HEK293 (cell line): Measurements from ENCODE around the gene SOCS4.
"Not testable (repeated sequence)": the region's sequence is repeated elsewhere in the genome, so short reads cannot be mapped to it uniquely, and the experiment has no call there.

Source experiments
- HOXD13 ChIP-seq: sonication (generic); formaldehyde crosslinking; IDR thresholded peaks from 2 replicates; pipeline ENCODE4 v1.8.0; 2022; ENCODE audit warnings: missing genetic modification reagents, borderline replicate concordance
- MYNN ChIP-seq: fragments of 450-650 bp; formaldehyde crosslinking; IDR thresholded peaks from 2 replicates; pipeline ENCODE4 v1.5.1; 2016; ENCODE audit warnings: missing biosample characterization, missing genetic modification characterization, borderline replicate concordance
- TRIM28 ChIP-seq: IDR thresholded peaks from 2 replicates; pipeline ENCODE4 v1.6.1; 2011; ENCODE audit warnings: low read length, control low read depth, borderline replicate concordance
- ZBTB7A ChIP-seq: fragments of 450-650 bp; formaldehyde crosslinking; IDR thresholded peaks from 2 replicates; pipeline ENCODE4 v1.5.1; 2016; ENCODE audit warnings: low read depth, missing biosample characterization, missing genetic modification characterization
- ZNF274 ChIP-seq, 2 experiments: fragments of 200-500 bp in 1 of 2; fragments of 450-650 bp in 1 of 2; sonication (Bioruptor generic) in 1 of 2; formaldehyde crosslinking in 1 of 2; IDR thresholded peaks; 2 replicates each; pipeline versions ENCODE4 v1.5.1 to v1.6.1; 2014 to 2016; ENCODE audit warnings: borderline replicate concordance in 1 of 2, inconsistent platforms in 1 of 2, low read length in 1 of 2, missing biosample characterization in 1 of 2, missing genetic modification characterization in 1 of 2
- ZNF510 ChIP-seq: fragments of 450-650 bp; formaldehyde crosslinking; IDR thresholded peaks from 2 replicates; pipeline ENCODE4 v1.5.1; 2018; ENCODE audit warnings: mild to moderate bottlenecking, missing genetic modification characterization, missing biosample characterization; ENCODE audit not compliant: insufficient replicate concordance
- ZNF785 ChIP-seq: fragments of 450-650 bp; formaldehyde crosslinking; IDR thresholded peaks from 2 replicates; pipeline ENCODE4 v1.5.1; 2016; ENCODE audit warnings: missing biosample characterization, missing genetic modification characterization
- TF ChIP-seq, protein P1 (sequence below): fragments of 450-650 bp; formaldehyde crosslinking; IDR thresholded peaks from 2 replicates; pipeline ENCODE4 v1.5.1; 2016; ENCODE audit warnings: missing biosample characterization, missing genetic modification characterization
- TF ChIP-seq, protein P2 (sequence below): sonication (generic); formaldehyde crosslinking; IDR thresholded peaks from 2 replicates; pipeline ENCODE4 v1.8.1; 2022; ENCODE audit warnings: mild to moderate bottlenecking, moderate library complexity, missing genetic modification reagents
- TF ChIP-seq, protein P3 (sequence below): fragments of 450-650 bp; formaldehyde crosslinking; IDR thresholded peaks from 2 replicates; pipeline ENCODE4 v1.5.1; 2016; ENCODE audit warnings: missing biosample characterization, missing genetic modification characterization
- TF ChIP-seq, protein P4 (sequence below): fragments of 450-650 bp; formaldehyde crosslinking; IDR thresholded peaks from 2 replicates; pipeline ENCODE4 v1.5.1; 2017; ENCODE audit warnings: missing biosample characterization, missing genetic modification characterization
- TF ChIP-seq, protein P5 (sequence below): fragments of 450-650 bp; formaldehyde crosslinking; IDR thresholded peaks from 2 replicates; pipeline ENCODE4 v1.5.1; 2016; ENCODE audit warnings: missing biosample characterization, missing genetic modification characterization, low read depth
- TF ChIP-seq, protein P6 (sequence below): fragments of 450-650 bp; formaldehyde crosslinking; IDR thresholded peaks from 2 replicates; pipeline ENCODE4 v1.5.1; 2016; ENCODE audit warnings: missing biosample characterization, missing genetic modification characterization

DNA sequence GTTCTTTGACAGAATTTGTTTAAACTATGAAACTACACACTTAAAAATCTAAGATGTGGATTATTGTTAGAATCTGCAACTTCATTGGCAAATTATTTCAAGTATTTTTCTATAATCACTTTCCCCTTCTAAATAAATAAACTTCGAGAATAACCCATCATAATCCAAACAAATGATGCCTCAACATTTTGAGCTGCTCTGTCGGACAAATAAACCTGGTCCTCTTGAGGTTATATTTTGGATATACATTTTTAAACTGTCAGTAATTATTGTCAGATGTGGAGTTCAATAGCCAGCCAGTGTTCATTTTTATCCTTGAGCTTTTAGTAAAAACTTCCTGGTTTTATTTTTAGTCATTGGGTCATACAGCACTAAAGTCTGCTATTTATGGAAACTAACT, 37.9 kb downstream of the SOCS4 start:
- TF ChIP-seq, protein P1, sequence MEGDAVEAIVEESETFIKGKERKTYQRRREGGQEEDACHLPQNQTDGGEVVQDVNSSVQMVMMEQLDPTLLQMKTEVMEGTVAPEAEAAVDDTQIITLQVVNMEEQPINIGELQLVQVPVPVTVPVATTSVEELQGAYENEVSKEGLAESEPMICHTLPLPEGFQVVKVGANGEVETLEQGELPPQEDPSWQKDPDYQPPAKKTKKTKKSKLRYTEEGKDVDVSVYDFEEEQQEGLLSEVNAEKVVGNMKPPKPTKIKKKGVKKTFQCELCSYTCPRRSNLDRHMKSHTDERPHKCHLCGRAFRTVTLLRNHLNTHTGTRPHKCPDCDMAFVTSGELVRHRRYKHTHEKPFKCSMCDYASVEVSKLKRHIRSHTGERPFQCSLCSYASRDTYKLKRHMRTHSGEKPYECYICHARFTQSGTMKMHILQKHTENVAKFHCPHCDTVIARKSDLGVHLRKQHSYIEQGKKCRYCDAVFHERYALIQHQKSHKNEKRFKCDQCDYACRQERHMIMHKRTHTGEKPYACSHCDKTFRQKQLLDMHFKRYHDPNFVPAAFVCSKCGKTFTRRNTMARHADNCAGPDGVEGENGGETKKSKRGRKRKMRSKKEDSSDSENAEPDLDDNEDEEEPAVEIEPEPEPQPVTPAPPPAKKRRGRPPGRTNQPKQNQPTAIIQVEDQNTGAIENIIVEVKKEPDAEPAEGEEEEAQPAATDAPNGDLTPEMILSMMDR: not testable (repeated sequence)
- TF ChIP-seq ZBTB7A (tag by site-specific recombination); TRIM28; ZNF510 (tag by site-specific recombination); ZNF785 (tag by site-specific recombination); HOXD13 (CRISPR knock-in tag); MYNN (tag by site-specific recombination); ZNF274 (IDR thresholded peaks at IDR 0.05; ENCODE audit: low read length); ZNF274 (tag by site-specific recombination; IDR thresholded peaks at IDR 0.05; ENCODE audit: borderline replicate concordance): not testable (repeated sequence)
- TF ChIP-seq, protein P2, sequence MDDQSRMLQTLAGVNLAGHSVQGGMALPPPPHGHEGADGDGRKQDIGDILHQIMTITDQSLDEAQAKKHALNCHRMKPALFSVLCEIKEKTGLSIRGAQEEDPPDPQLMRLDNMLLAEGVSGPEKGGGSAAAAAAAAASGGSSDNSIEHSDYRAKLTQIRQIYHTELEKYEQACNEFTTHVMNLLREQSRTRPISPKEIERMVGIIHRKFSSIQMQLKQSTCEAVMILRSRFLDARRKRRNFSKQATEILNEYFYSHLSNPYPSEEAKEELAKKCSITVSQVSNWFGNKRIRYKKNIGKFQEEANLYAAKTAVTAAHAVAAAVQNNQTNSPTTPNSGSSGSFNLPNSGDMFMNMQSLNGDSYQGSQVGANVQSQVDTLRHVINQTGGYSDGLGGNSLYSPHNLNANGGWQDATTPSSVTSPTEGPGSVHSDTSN (CRISPR knock-in tag): not testable (repeated sequence)
- TF ChIP-seq, protein P3, sequence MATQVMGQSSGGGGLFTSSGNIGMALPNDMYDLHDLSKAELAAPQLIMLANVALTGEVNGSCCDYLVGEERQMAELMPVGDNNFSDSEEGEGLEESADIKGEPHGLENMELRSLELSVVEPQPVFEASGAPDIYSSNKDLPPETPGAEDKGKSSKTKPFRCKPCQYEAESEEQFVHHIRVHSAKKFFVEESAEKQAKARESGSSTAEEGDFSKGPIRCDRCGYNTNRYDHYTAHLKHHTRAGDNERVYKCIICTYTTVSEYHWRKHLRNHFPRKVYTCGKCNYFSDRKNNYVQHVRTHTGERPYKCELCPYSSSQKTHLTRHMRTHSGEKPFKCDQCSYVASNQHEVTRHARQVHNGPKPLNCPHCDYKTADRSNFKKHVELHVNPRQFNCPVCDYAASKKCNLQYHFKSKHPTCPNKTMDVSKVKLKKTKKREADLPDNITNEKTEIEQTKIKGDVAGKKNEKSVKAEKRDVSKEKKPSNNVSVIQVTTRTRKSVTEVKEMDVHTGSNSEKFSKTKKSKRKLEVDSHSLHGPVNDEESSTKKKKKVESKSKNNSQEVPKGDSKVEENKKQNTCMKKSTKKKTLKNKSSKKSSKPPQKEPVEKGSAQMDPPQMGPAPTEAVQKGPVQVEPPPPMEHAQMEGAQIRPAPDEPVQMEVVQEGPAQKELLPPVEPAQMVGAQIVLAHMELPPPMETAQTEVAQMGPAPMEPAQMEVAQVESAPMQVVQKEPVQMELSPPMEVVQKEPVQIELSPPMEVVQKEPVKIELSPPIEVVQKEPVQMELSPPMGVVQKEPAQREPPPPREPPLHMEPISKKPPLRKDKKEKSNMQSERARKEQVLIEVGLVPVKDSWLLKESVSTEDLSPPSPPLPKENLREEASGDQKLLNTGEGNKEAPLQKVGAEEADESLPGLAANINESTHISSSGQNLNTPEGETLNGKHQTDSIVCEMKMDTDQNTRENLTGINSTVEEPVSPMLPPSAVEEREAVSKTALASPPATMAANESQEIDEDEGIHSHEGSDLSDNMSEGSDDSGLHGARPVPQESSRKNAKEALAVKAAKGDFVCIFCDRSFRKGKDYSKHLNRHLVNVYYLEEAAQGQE (tag by site-specific recombination): not testable (repeated sequence)
- TF ChIP-seq, protein P4, sequence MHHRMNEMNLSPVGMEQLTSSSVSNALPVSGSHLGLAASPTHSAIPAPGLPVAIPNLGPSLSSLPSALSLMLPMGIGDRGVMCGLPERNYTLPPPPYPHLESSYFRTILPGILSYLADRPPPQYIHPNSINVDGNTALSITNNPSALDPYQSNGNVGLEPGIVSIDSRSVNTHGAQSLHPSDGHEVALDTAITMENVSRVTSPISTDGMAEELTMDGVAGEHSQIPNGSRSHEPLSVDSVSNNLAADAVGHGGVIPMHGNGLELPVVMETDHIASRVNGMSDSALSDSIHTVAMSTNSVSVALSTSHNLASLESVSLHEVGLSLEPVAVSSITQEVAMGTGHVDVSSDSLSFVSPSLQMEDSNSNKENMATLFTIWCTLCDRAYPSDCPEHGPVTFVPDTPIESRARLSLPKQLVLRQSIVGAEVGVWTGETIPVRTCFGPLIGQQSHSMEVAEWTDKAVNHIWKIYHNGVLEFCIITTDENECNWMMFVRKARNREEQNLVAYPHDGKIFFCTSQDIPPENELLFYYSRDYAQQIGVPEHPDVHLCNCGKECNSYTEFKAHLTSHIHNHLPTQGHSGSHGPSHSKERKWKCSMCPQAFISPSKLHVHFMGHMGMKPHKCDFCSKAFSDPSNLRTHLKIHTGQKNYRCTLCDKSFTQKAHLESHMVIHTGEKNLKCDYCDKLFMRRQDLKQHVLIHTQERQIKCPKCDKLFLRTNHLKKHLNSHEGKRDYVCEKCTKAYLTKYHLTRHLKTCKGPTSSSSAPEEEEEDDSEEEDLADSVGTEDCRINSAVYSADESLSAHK (tag by site-specific recombination): not testable (repeated sequence)
- TF ChIP-seq, protein P5, sequence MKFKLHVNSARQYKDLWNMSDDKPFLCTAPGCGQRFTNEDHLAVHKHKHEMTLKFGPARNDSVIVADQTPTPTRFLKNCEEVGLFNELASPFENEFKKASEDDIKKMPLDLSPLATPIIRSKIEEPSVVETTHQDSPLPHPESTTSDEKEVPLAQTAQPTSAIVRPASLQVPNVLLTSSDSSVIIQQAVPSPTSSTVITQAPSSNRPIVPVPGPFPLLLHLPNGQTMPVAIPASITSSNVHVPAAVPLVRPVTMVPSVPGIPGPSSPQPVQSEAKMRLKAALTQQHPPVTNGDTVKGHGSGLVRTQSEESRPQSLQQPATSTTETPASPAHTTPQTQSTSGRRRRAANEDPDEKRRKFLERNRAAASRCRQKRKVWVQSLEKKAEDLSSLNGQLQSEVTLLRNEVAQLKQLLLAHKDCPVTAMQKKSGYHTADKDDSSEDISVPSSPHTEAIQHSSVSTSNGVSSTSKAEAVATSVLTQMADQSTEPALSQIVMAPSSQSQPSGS (tag by site-specific recombination): not testable (repeated sequence)
- TF ChIP-seq, protein P6, sequence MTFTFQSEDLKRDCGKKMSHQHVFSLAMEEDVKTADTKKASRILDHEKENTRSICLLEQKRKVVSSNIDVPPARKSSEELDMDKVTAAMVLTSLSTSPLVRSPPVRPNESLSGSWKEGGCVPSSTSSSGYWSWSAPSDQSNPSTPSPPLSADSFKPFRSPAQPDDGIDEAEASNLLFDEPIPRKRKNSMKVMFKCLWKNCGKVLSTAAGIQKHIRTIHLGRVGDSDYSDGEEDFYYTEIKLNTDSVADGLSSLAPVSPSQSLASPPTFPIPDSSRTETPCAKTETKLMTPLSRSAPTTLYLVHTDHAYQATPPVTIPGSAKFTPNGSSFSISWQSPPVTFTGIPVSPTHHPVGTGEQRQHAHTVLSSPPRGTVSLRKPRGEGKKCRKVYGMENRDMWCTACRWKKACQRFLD: not testable (repeated sequence)
